CD8-positive, alpha-beta memory T cell (primary cell): ENCODE results near the gene MRC2. TPM values are rescaled to one million over a fixed set of nuclear protein-coding genes. Genes with fewer than 3 reads are reported as not detected.
"Not testable (repeated sequence)": the region's sequence is repeated elsewhere in the genome, so short reads cannot be mapped to it uniquely, and the experiment has no call there.

Experiments used
- CTCF ChIA-PET: fragments of 350-600 bp; sonication (Branson Sonifier 250); formaldehyde crosslinking; loops from one replicate; lab custom pipeline; 2021; ENCODE audit warnings: antibody characterized with exemption; lab: Charles Lee
- POLR2A ChIA-PET: fragments of 350-600 bp; sonication (Branson Sonifier 250); formaldehyde crosslinking; loops from one replicate; lab custom pipeline; 2021; ENCODE audit warnings: antibody characterized with exemption; lab: Charles Lee
- DNase-seq, 5 donors: peaks; one replicate each; pipeline versions ENCODE4 v3.0.0 to v3.0.0-alpha.2; 2020 to 2022; ENCODE audit warnings: mixed read lengths in 1 of 5
- H3K27ac ChIP-seq: one replicate; pipeline ENCODE4 v1.7.0; 2013; ENCODE audit warnings: low read depth, mild to moderate bottlenecking, low read length, moderate library complexity
- H3K27me3 ChIP-seq: 2 replicates; pipeline ENCODE4 v1.7.0; 2013; ENCODE audit warnings: low read length, mild to moderate bottlenecking; ENCODE audit not compliant: insufficient read depth, poor library complexity, severe bottlenecking
- H3K36me3 ChIP-seq: 2 replicates; pipeline ENCODE4 v1.7.0; 2013; ENCODE audit warnings: mild to moderate bottlenecking, low read length, moderate library complexity; ENCODE audit not compliant: insufficient read depth
- H3K4me1 ChIP-seq: 2 replicates; pipeline ENCODE4 v1.7.0; 2013; ENCODE audit warnings: mild to moderate bottlenecking, low read length, moderate library complexity; ENCODE audit not compliant: insufficient read depth
- H3K4me3 ChIP-seq: 2 replicates; pipeline ENCODE4 v1.7.0; 2013; ENCODE audit warnings: mild to moderate bottlenecking, low read length
- H3K9me3 ChIP-seq: 2 replicates; pipeline ENCODE4 v1.7.0; 2013; ENCODE audit warnings: mild to moderate bottlenecking, low read length
- H3K27ac Mint-ChIP-seq, 8 donors: one replicate each; pipeline ENCODE4 v1.8.0; 2020 to 2021; ENCODE audit warnings: mixed read lengths in 8 of 8, mild to moderate bottlenecking in 6 of 8, inconsistent platforms in 3 of 8, moderate library complexity in 3 of 8
- H3K27me3 Mint-ChIP-seq, 2 donors: one replicate each; pipeline ENCODE4 v1.8.0; 2020 to 2021; ENCODE audit warnings: mixed read lengths in 2 of 2, mild to moderate bottlenecking in 1 of 2, moderate library complexity in 1 of 2
- H3K36me3 Mint-ChIP-seq, 3 donors: one replicate each; pipeline ENCODE4 v1.8.0; 2020 to 2021; ENCODE audit warnings: mixed read lengths in 3 of 3, inconsistent platforms in 1 of 3, mild to moderate bottlenecking in 1 of 3
- H3K4me1 Mint-ChIP-seq, 3 donors: one replicate each; pipeline ENCODE4 v1.8.0; 2020 to 2021; ENCODE audit warnings: mixed read lengths in 3 of 3, inconsistent platforms in 1 of 3, mild to moderate bottlenecking in 1 of 3
- H3K4me3 Mint-ChIP-seq, 7 donors: one replicate each; pipeline ENCODE4 v1.8.0; 2020 to 2021; ENCODE audit warnings: mixed read lengths in 7 of 7, mild to moderate bottlenecking in 6 of 7, moderate library complexity in 4 of 7, inconsistent platforms in 2 of 7
- H3K9me3 Mint-ChIP-seq, 5 donors: one replicate each; pipeline ENCODE4 v1.8.0; 2020 to 2022; ENCODE audit warnings: mixed read lengths in 5 of 5, mild to moderate bottlenecking in 3 of 5, moderate library complexity in 2 of 5, inconsistent platforms in 1 of 5
- polyA plus RNA-seq: library from polyadenylated mRNA; unstranded; fragments of 300-500 nt; fragmentation: Illumina TruSeq; gene quantifications from one replicate; pipeline ENCODE4 v1.2.3, GENCODE V29; 2021
- total RNA-seq, 2 experiments: library from RNA; stranded (reverse); gene quantifications; one replicate each; pipeline ENCODE4 v1.2.3, GENCODE V29; 2021

The MRC2 gene
- total and polyA plus RNA-seq, 3 experiments from 2014 or later = 0.08 to 10.2 (median 10.0) TPM

- DNase-seq = no peak
- ChIA-PET CTCF (no interaction called here), POLR2A (no interaction called here)
- Histone ChIP-seq H3K27ac (no peak overlapping the region), H3K36me3 (no peaks in the 10 kb centered on the region), H3K4me1 (no peaks in the 10 kb centered on the region), H3K27me3 (no peaks in the 10 kb centered on the region), H3K4me3 (no peak overlapping the region), H3K9me3 (no peaks in the 10 kb centered on the region)
- Mint-ChIP-seq H3K4me3 (no peak overlapping the region), H3K9me3 (no peaks in the 10 kb centered on the region), H3K36me3 (no peaks in the 10 kb centered on the region), H3K27me3 (peaks cover 0 to 3% of the 10 kb centered on the region in 2 donors), H3K27ac (no peak overlapping the region), H3K4me1 (no peaks in the 10 kb centered on the region)
Measured at GRCh38 chr17:62688398-62689160, 61.1 kb downstream of the MRC2 start.

- Histone ChIP-seq H3K27me3 (no peaks in the 10 kb centered on the region), H3K4me3 (no peak overlapping the region), H3K36me3 (no peaks in the 10 kb centered on the region), H3K27ac (no peak overlapping the region), H3K9me3 (no peaks in the 10 kb centered on the region), H3K4me1 (no peaks in the 10 kb centered on the region)
- ChIA-PET CTCF (no interaction called here), POLR2A (no interaction called here)
- H3K9me3 Mint-ChIP-seq = no peaks in the 10 kb centered on the region
- peaks cover 0 to 4% of the 10 kb centered on the region in 2 donors for H3K27me3 Mint-ChIP-seq
- no peaks in the 10 kb centered on the region for H3K36me3 Mint-ChIP-seq
- H3K4me3 Mint-ChIP-seq = no peak overlapping the region
- H3K4me1 Mint-ChIP-seq = no peaks in the 10 kb centered on the region
- DNase-seq = no peak
- H3K27ac Mint-ChIP-seq = no peak overlapping the region
Measured at GRCh38 chr17:62689441-62690167, 62.1 kb downstream of the MRC2 start.

- Histone ChIP-seq H3K9me3 (no peaks in the 10 kb centered on the region), H3K27ac (no peak overlapping the region), H3K36me3 (no peaks in the 10 kb centered on the region), H3K27me3 (no peaks in the 10 kb centered on the region), H3K4me3 (no peak overlapping the region), H3K4me1 (no peaks in the 10 kb centered on the region)
- ChIA-PET CTCF (no interaction called here), POLR2A (no interaction called here)
- no peak for DNase-seq
- H3K27ac Mint-ChIP-seq = no peak overlapping the region
- H3K4me1 Mint-ChIP-seq = no peaks in the 10 kb centered on the region
- no peak overlapping the region for H3K4me3 Mint-ChIP-seq
- H3K27me3 Mint-ChIP-seq = peaks cover 0 to 5% of the 10 kb centered on the region in 2 donors
- H3K9me3 Mint-ChIP-seq = no peaks in the 10 kb centered on the region
- H3K36me3 Mint-ChIP-seq = no peaks in the 10 kb centered on the region
Measured at GRCh38 chr17:62690168-62690897, 62.9 kb downstream of the MRC2 start.

GRCh38 chr17:62691589-62691915 is 64.1 kb downstream of the MRC2 start:
- H3K9me3 Mint-ChIP-seq, H3K27me3 ChIP-seq, H3K27ac Mint-ChIP-seq, H3K4me3 ChIP-seq, H3K36me3 ChIP-seq, DNase-seq, H3K27ac ChIP-seq, H3K4me1 Mint-ChIP-seq, H3K27me3 Mint-ChIP-seq, H3K9me3 ChIP-seq, H3K4me3 Mint-ChIP-seq, POLR2A ChIA-PET, H3K36me3 Mint-ChIP-seq, CTCF ChIA-PET, H3K4me1 ChIP-seq: not testable (repeated sequence)

GRCh38 chr17:62692159-62692651 is 64.7 kb downstream of the MRC2 start:
- DNase-seq = no peak
- H3K4me3 Mint-ChIP-seq = no peak overlapping the region
- ChIA-PET POLR2A (no interaction called here), CTCF (no interaction called here)
- no peak overlapping the region for H3K4me3 ChIP-seq
- no peak overlapping the region for H3K27ac Mint-ChIP-seq
- peaks cover 0 to 9% of the 10 kb centered on the region in 2 donors for H3K27me3 Mint-ChIP-seq
- no peaks in the 10 kb centered on the region for H3K4me1 ChIP-seq
- no peaks in the 10 kb centered on the region for H3K9me3 ChIP-seq
- H3K27ac ChIP-seq = no peak overlapping the region
- H3K27me3 ChIP-seq = no peaks in the 10 kb centered on the region
- no peaks in the 10 kb centered on the region for H3K36me3 Mint-ChIP-seq
- no peaks in the 10 kb centered on the region for H3K4me1 Mint-ChIP-seq
- no peaks in the 10 kb centered on the region for H3K36me3 ChIP-seq
- no peaks in the 10 kb centered on the region for H3K9me3 Mint-ChIP-seq

- Mint-ChIP-seq H3K36me3 (no peaks in the 10 kb centered on the region), H3K4me1 (no peaks in the 10 kb centered on the region), H3K27ac (no peak overlapping the region), H3K9me3 (no peaks in the 10 kb centered on the region), H3K27me3 (peaks cover 5 to 9% of the 10 kb centered on the region in 2 donors), H3K4me3 (no peak overlapping the region)
- H3K9me3 ChIP-seq = no peaks in the 10 kb centered on the region
- no peaks in the 10 kb centered on the region for H3K4me1 ChIP-seq
- no peaks in the 10 kb centered on the region for H3K36me3 ChIP-seq
- H3K27ac ChIP-seq = no peak overlapping the region
- no peak overlapping the region for H3K4me3 ChIP-seq
- DNase-seq = no peak
- POLR2A ChIA-PET = no interaction called here
- no peaks in the 10 kb centered on the region for H3K27me3 ChIP-seq
- CTCF ChIA-PET = no interaction called here
Measured at GRCh38 chr17:62692721-62693431, 65.4 kb downstream of the MRC2 start.

DNA sequence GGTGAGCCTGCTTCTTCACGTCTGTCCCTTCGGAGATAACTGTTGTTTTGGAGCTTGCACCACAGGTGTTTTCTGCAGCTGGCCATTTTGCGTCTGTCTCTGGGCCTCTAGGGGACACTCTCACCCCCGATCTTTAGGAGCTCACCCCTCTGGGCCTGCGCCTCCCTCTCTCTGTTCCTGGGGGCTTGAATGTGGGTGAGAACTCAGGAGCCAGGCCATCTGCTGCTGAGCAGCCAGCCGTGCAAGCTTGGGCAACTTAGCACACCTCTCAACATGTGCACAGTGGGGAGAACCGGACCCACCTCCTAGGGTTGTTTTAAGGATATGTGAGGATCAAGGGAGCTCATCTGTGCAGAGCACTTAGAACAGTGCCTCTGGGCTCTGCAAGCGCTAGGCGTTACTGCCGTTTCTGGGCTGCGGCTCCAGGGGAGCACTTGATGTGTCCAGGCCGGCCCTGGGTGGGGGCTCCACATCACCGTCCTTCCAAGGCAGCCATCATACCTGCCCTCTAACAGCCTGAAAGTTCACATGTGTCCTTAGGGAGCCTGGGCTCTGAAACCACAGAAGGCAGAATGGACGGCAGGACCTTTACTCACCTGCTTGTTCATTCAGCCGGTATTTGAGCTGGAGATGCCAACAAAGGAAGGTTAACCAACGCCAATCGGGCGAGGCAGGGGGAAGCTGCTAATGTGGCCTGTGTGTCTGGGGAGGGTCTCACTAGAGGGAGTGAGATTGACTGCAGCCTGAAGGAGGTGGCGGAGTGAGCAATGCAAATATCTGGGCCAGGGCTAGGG is 66.3 kb downstream of the MRC2 start:
- Histone ChIP-seq H3K27me3 (no peaks in the 10 kb centered on the region), H3K9me3 (no peaks in the 10 kb centered on the region), H3K27ac (no peak overlapping the region), H3K4me1 (no peaks in the 10 kb centered on the region), H3K36me3 (no peaks in the 10 kb centered on the region), H3K4me3 (no peak overlapping the region)
- Mint-ChIP-seq H3K36me3 (no peaks in the 10 kb centered on the region), H3K4me1 (no peaks in the 10 kb centered on the region), H3K9me3 (no peaks in the 10 kb centered on the region), H3K4me3 (no peak overlapping the region), H3K27ac (no peak overlapping the region), H3K27me3 (peaks cover 5 to 7% of the 10 kb centered on the region in 2 donors)
- DNase-seq = no peak
- CTCF ChIA-PET = no interaction called here
- POLR2A ChIA-PET = no interaction called here
